Erythroblast (primary cell): ENCODE measurements around the gene HNMT.

Source experiments
- GATA1 ChIP-seq: IDR thresholded peaks from 2 replicates; pipeline ENCODE4 v1.6.1; 2011; ENCODE audit warnings: low read depth, mild to moderate bottlenecking, control low read depth, low read length, moderate library complexity
- POLR2A ChIP-seq: IDR thresholded peaks from 2 replicates; pipeline ENCODE4 v1.6.1; 2011; ENCODE audit warnings: mild to moderate bottlenecking, low read length

DNA sequence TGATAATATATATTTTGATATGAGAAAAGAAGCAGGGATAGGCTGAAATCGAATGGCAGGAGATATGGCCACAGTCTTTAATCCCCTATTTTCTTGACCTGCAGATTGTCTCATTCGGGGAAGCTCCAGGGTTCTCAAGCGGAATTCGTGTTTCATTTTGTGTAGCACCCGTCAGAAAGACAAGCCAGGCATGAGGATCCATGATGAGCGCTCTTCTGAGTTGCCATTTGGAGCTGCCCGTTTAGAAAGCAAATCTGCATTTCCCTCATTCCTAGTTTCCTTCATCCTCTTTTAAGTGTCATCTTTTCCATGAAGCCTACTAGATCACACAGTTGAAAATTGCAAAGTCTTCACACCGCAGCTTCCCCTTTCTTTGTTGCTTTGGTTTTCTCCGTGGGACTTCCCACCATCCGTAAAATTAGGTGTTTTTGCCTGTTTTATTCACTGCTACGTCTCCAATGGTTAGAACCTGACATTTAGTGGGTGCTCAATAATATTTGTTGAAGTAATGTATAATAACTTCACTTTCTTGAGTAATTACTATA, 16.9 kb downstream of the HNMT start:
- TF ChIP-seq POLR2A: no peak
- no peak for TF ChIP-seq GATA1
